CD4-positive, alpha-beta T cell treated with Interleukin-2 at 100 ng/mL for 4 hours (primary cell): ENCODE measurements around the gene TMEM92.

ENCODE experiments used
- DNase-seq: peaks from one replicate; pipeline ENCODE4 v3.0.0-alpha.2; 2020; ENCODE audit warnings: low spot score

The TMEM92 gene

GRCh38 chr17:50328363-50329325 lies 54.4 kb downstream of the TMEM92 start:
- DNase-seq, result no peak

GRCh38 chr17:50329716-50330115 lies 55.5 kb downstream of the TMEM92 start:
- no peak for DNase-seq

GRCh38 chr17:50330151-50330775 lies 56.0 kb downstream of the TMEM92 start:
- DNase-seq, result no peak
